Coronary artery (tissue), 2 donors: Measurements from ENCODE around the gene POLR1D.
"Not testable (repeated sequence)": the region's sequence is repeated elsewhere in the genome, so short reads cannot be mapped to it uniquely, and the experiment has no call there.

Experiments
- DNase-seq: peaks from one replicate; pipeline ENCODE4 v3.0.0-alpha.2; 2017; ENCODE audit warnings: low spot score
- H3K27ac ChIP-seq, 2 donors: fragments of 200-600 bp; sonication (generic); one replicate each; pipeline ENCODE4 v1.5.1; 2016 to 2019
- H3K4me3 ChIP-seq: fragments of 200-600 bp; sonication (generic); 2 replicates; pipeline ENCODE4 v1.5.1; 2016; ENCODE audit warnings: mild to moderate bottlenecking, moderate library complexity
- CTCF ChIP-seq: fragments of 200-600 bp; sonication (generic); IDR thresholded peaks from one replicate; pipeline ENCODE4 v1.5.1; 2019; ENCODE audit warnings: antibody characterized with exemption

POLR1D gene

GRCh38 chr13:27622102-27622820 is 569 bp downstream of the POLR1D start:
- DNase-seq, result no peak
- Histone ChIP-seq H3K4me3 (peak overlapping the region; percentile 93), H3K27ac (peak overlapping the region; percentile 93 to 97)
- TF ChIP-seq CTCF, result no peak

- DNase-seq, result no peak
- no peak for TF ChIP-seq CTCF
- Histone ChIP-seq H3K27ac (no peak overlapping the region), H3K4me3 (peak overlapping the region; percentile 93)
Measured at GRCh38 chr13:27622881-27623280, 1.2 kb downstream of the POLR1D start.

GRCh38 chr13:27624071-27624470 is 2.4 kb downstream of the POLR1D start:
- H3K27ac ChIP-seq, result no peak overlapping the region
- TF ChIP-seq CTCF, result no peak
- H3K4me3 ChIP-seq, result no peak overlapping the region
- no peak for DNase-seq

GRCh38 chr13:27625839-27626238 is 4.1 kb downstream of the POLR1D start:
- Histone ChIP-seq H3K27ac (no peak overlapping the region), H3K4me3 (no peak overlapping the region)
- no peak for DNase-seq
- TF ChIP-seq CTCF, result no peak

GRCh38 chr13:27627380-27627779 is 5.7 kb downstream of the POLR1D start:
- DNase-seq, result no peak
- Histone ChIP-seq H3K4me3 (no peak overlapping the region), H3K27ac (no peak overlapping the region)
- no peak for TF ChIP-seq CTCF

- TF ChIP-seq CTCF, result no peak
- Histone ChIP-seq H3K4me3 (no peak overlapping the region), H3K27ac (no peak overlapping the region)
- DNase-seq, result no peak
Measured at GRCh38 chr13:27628081-27628480, 6.4 kb downstream of the POLR1D start.

- not testable (repeated sequence) for DNase-seq, H3K27ac ChIP-seq, H3K4me3 ChIP-seq
Measured at GRCh38 chr13:27628766-27629165, 7.1 kb downstream of the POLR1D start.
